ENCODE measurements around the gene TAF7. TPM values are rescaled to one million over a fixed set of nuclear protein-coding genes. Genes with fewer than 3 reads are reported as not detected.
A peak's percentile ranks its signal among the peaks of the same experiment; 100 is the strongest.

Gene TAF7
- total RNA-seq, 1 experiment from 2014 or later = 90.3 TPM

- Histone ChIP-seq H3T11ph (ENCODE audit: low read length) (no peak within 1 kb of the TSS), H4K20me1 (ENCODE audit: control insufficient read depth, insufficient read depth, insufficient read length) (no peaks in the 10 kb centered on the region), H3K79me1 (ENCODE audit: insufficient read depth, low read depth, low read length, poor library complexity, severe bottlenecking) (no peaks in the 10 kb centered on the region), H3K56ac (ENCODE audit: insufficient read length, low read depth, low read length) (no peak within 1 kb of the TSS), H3K4me2 (ENCODE audit: insufficient read depth, insufficient read length, low read length) (no peak within 1 kb of the TSS), H3K27me3 (ENCODE audit: insufficient read depth, low read length) (no peaks in the 10 kb centered on the region), H3K4ac (ENCODE audit: low read depth, low read length) (no peak within 1 kb of the TSS), H3K27ac (ENCODE audit: insufficient read length, low read depth, low read length) (no peak within 1 kb of the TSS), H2BK12ac (ENCODE audit: insufficient read length, low read depth, low read length) (no peak within 1 kb of the TSS), H2BK15ac (ENCODE audit: low read depth, low read length) (no peak within 1 kb of the TSS), H2AFZ (ENCODE audit: low read length) (no peak within 1 kb of the TSS), H3K14ac (ENCODE audit: insufficient read depth, low read length) (no peak within 1 kb of the TSS), H3K23ac (ENCODE audit: insufficient read length, low read depth, low read length) (no peak within 1 kb of the TSS), H3K79me2 (ENCODE audit: insufficient read depth, low read length) (no peaks in the 10 kb centered on the region; the same call in 1 of the 2 replicates), H3K4me1 (ENCODE audit: insufficient read depth, low read length) (no peaks in the 10 kb centered on the region), H3K9ac (ENCODE audit: extremely low read depth, insufficient read length, low read length) (no peak within 1 kb of the TSS), H2BK5ac (ENCODE audit: insufficient read length, low read length) (no peak within 1 kb of the TSS), H2AK5ac (ENCODE audit: insufficient read length, low read length) (no peak within 1 kb of the TSS), H3K9me3 (ENCODE audit: control insufficient read depth, low read depth, low read length) (no peaks in the 10 kb centered on the region), H4K8ac (replicated peaks; ENCODE audit: insufficient read length, low read depth, low read length) (no peak within 1 kb of the TSS), H4K91ac (ENCODE audit: insufficient read length, low read depth, low read length) (no peak within 1 kb of the TSS), H2BK120ac (ENCODE audit: low read depth, low read length, poor library complexity, severe bottlenecking) (no peak within 1 kb of the TSS), H3K23me2 (ENCODE audit: insufficient read length, low read depth, low read length, poor library complexity, severe bottlenecking) (no peaks in the 10 kb centered on the region), H4K5ac (ENCODE audit: insufficient read length, low read depth, low read length) (no peak within 1 kb of the TSS), H3K18ac (ENCODE audit: insufficient read length, low read depth, low read length) (no peak within 1 kb of the TSS), H2BK20ac (ENCODE audit: low read depth, low read length, poor library complexity, severe bottlenecking) (no peak within 1 kb of the TSS)
- no peak within 1 kb of the TSS for H3K4me3 Mint-ChIP-seq
- peaks cover 0 to 2% (median 0%) of the 10 kb centered on the region in 3 experiments; a peak in 3 of 7 replicates for H3K36me3 Mint-ChIP-seq (ENCODE audit: insufficient read depth in 1 of 3, low read depth in 3 of 3)
- DNase-seq = no peak
- no peaks in the 10 kb centered on the region for H3K4me1 Mint-ChIP-seq
- peak within 1 kb of the TSS in 1 of 3 experiments; percentile 52; a peak in 1 of 7 replicates for H3K27ac Mint-ChIP-seq
- no peak for TF ChIP-seq CTCF (conservative IDR thresholded peaks at IDR 0.05)
- no peaks in the 10 kb centered on the region for H3K27me3 Mint-ChIP-seq (ENCODE audit: low read depth)
- peaks cover 14 to 50% of the 10 kb centered on the region in 2 experiments; a peak in 4 of 5 replicates for H3K9me3 Mint-ChIP-seq
- WGBS (ENCODE audit: extremely low coverage, insufficient read length, low lambda C conversion rate) = no CpG with 5 or more reads among the region's 36 CpGs
Observed at GRCh38 chr5:141303756-141304155, 16.8 kb downstream of the TAF7 start, which contains the start of gene SLC25A2. Gene SLC25A2 (minus strand): TSS chr5:141304049. CDS start chr5:141303865, 184 bp downstream.

Measured in H9 (cell line).